Panc1 (cell line): ENCODE data around the gene DAPK2. TPM values are rescaled to one million over a fixed set of nuclear protein-coding genes. Genes with fewer than 3 reads are reported as not detected.

Experiments
- ATAC-seq: fragments of 200-7000 bp; cut with Tn5 transposase; 2 replicates; pipeline ENCODE4 v1.9.1; 2020; ENCODE audit warnings: mild to moderate bottlenecking, moderate library complexity
- BruUV-seq: library from RNA; stranded (reverse); fragments of 400-500 nt; replicated peaks from 2 replicates; lab custom pipeline; 2021; lab: Mats Ljungman, UMichigan
- CTCF ChIA-PET: fragments of 300-600 bp; sonication (Branson Sonifier 250); formaldehyde crosslinking; loops from one replicate; lab custom pipeline; 2022; ENCODE audit warnings: antibody characterized with exemption; lab: Charles Lee
- POLR2A ChIA-PET: fragments of 300-600 bp; sonication (Branson Sonifier 250); formaldehyde crosslinking; loops from one replicate; lab custom pipeline; 2022; ENCODE audit warnings: antibody characterized with exemption; lab: Charles Lee
- DNase-seq: peaks from one replicate; pipeline ENCODE4 v3.0.0-alpha.2; 2010; ENCODE audit warnings: low read depth, low spot score
- H3K27ac ChIP-seq: 2 replicates; pipeline ENCODE4 v1.5.1; 2011; ENCODE audit warnings: mild to moderate bottlenecking, low read length, inconsistent platforms
- H3K27me3 ChIP-seq: fragments of 200-500 bp; sonication (Bioruptor generic); 2 replicates; pipeline ENCODE4 v1.6.0; 2014; ENCODE audit warnings: low read length, inconsistent platforms; ENCODE audit not compliant: control insufficient read depth, insufficient read depth
- H3K36me3 ChIP-seq: fragments of 200-500 bp; sonication (Bioruptor generic); 2 replicates; pipeline ENCODE4 v1.5.1; 2014; ENCODE audit warnings: inconsistent platforms, mild to moderate bottlenecking, low read length, moderate library complexity; ENCODE audit not compliant: control insufficient read depth, insufficient read depth
- H3K4me1 ChIP-seq: 2 replicates; pipeline ENCODE4 v1.5.1; 2011; ENCODE audit warnings: inconsistent platforms, mild to moderate bottlenecking, low read length, moderate library complexity; ENCODE audit not compliant: control insufficient read depth, insufficient read depth
- H3K4me3 ChIP-seq, 2 experiments: 2 replicates each; pipeline ENCODE4 v1.5.1; 2011 to 2012; ENCODE audit warnings: low read depth in 2 of 2, low read length in 2 of 2, mild to moderate bottlenecking in 2 of 2, inconsistent platforms in 1 of 2, moderate library complexity in 1 of 2
- H3K9me3 ChIP-seq: fragments of 200-500 bp; sonication (Bioruptor generic); 2 replicates; pipeline ENCODE4 v1.5.1; 2014; ENCODE audit warnings: low read depth, mild to moderate bottlenecking, inconsistent platforms, low read length, moderate library complexity; ENCODE audit not compliant: control insufficient read depth, insufficient read depth
- CTCF ChIP-seq: fragments of 450-650 bp; IDR thresholded peaks from 2 replicates; pipeline ENCODE4 v1.5.1; 2017; ENCODE audit warnings: mild to moderate bottlenecking
- POLR2AphosphoS5 ChIP-seq: IDR thresholded peaks from 2 replicates; pipeline ENCODE4 v1.6.1; 2012; ENCODE audit warnings: mild to moderate bottlenecking, low read depth, low read length, moderate library complexity
- SIN3A ChIP-seq: IDR thresholded peaks from 2 replicates; pipeline ENCODE4 v1.6.1; 2012; ENCODE audit warnings: low read depth, mild to moderate bottlenecking, low read length, moderate library complexity, borderline replicate concordance; ENCODE audit not compliant: insufficient read depth
- TCF7L2 ChIP-seq: IDR thresholded peaks from 2 replicates; pipeline ENCODE4 v1.6.1; 2011; ENCODE audit warnings: mild to moderate bottlenecking, low read depth, low read length, inconsistent platforms
- in situ Hi-C: cut with HindIII; loops from 2 replicates; pipeline ENCODE4 v1.10.0; 2016; ENCODE audit warnings: low sequenced_read_pairs, low pct_unique_long_range_greater_than_20kb
- intact Hi-C: fragments of 100-400 bp; cut with micrococcal nuclease; formaldehyde crosslinking; loops from one replicate; pipeline ENCODE4 v1.10.0; 2022; ENCODE audit not compliant: unreplicated experiment
- total RNA-seq: library from RNA; stranded (reverse); gene quantifications from one replicate; pipeline ENCODE4 v1.2.1, GENCODE V29; 2021; ENCODE audit not compliant: unreplicated experiment
- TF ChIP-seq, protein P1 (sequence below), 2 experiments: IDR thresholded peaks; 2 replicates each; pipeline ENCODE4 v1.6.1; 2011 to 2012; ENCODE audit warnings: low read depth in 2 of 2, control low read depth in 1 of 2, low read length in 1 of 2, mild to moderate bottlenecking in 1 of 2, moderate library complexity in 1 of 2; ENCODE audit not compliant: insufficient read depth in 1 of 2

Gene DAPK2
- total RNA-seq, 1 experiment from 2014 or later = 10.2 TPM

DNA sequence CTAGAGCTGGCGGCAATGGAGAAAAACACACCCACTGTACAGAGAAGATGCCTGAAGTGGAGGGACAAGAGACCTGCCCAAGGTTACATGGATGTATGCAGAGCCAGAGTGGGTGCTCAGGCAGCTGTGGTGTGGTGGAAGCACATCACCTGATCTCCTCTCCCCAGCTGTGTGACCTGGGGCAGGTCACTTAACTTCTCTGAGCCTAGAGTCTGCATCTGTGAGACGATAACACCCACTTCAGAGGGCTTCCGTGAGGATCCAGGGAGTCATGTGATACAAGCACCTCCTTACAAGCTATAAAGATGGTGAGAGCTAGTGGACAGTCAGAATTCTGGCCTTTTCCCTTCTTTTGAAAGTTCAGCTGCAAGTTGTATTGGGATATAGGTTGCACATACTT, 157.5 kb downstream of the DAPK2 start:
- H3K27ac ChIP-seq = no peak overlapping the region
- no peaks in the 10 kb centered on the region for H3K36me3 ChIP-seq
- no TSS peak for BruUV-seq
- ATAC-seq = no peak
- in situ Hi-C loops = no loop called here
- DNase-seq = no peak
- ChIA-PET POLR2A (no interaction called here), CTCF (interaction anchor here (0.7 to 1.2 kb wide), 2 partner anchors 20 to 137 kb away, joined by 4 read pairs; no protein-coding TSS in a partner anchor)
- no peaks in the 10 kb centered on the region for H3K4me1 ChIP-seq
- TF ChIP-seq, protein P1, sequence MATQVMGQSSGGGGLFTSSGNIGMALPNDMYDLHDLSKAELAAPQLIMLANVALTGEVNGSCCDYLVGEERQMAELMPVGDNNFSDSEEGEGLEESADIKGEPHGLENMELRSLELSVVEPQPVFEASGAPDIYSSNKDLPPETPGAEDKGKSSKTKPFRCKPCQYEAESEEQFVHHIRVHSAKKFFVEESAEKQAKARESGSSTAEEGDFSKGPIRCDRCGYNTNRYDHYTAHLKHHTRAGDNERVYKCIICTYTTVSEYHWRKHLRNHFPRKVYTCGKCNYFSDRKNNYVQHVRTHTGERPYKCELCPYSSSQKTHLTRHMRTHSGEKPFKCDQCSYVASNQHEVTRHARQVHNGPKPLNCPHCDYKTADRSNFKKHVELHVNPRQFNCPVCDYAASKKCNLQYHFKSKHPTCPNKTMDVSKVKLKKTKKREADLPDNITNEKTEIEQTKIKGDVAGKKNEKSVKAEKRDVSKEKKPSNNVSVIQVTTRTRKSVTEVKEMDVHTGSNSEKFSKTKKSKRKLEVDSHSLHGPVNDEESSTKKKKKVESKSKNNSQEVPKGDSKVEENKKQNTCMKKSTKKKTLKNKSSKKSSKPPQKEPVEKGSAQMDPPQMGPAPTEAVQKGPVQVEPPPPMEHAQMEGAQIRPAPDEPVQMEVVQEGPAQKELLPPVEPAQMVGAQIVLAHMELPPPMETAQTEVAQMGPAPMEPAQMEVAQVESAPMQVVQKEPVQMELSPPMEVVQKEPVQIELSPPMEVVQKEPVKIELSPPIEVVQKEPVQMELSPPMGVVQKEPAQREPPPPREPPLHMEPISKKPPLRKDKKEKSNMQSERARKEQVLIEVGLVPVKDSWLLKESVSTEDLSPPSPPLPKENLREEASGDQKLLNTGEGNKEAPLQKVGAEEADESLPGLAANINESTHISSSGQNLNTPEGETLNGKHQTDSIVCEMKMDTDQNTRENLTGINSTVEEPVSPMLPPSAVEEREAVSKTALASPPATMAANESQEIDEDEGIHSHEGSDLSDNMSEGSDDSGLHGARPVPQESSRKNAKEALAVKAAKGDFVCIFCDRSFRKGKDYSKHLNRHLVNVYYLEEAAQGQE (IDR thresholded peaks at IDR 0.05; ENCODE audit: insufficient read depth in 1 of 2, low read depth in 2 of 2, low read length in 1 of 2) = no peak
- TF ChIP-seq SIN3A = no peak
- TF ChIP-seq CTCF = no peak
- no peak for TF ChIP-seq TCF7L2
- TF ChIP-seq POLR2AphosphoS5 = no peak
- intact Hi-C loops = no loop called here
- H3K4me3 ChIP-seq = no peak overlapping the region
- H3K9me3 ChIP-seq = no peaks in the 10 kb centered on the region
- no peaks in the 10 kb centered on the region for H3K27me3 ChIP-seq

DNA sequence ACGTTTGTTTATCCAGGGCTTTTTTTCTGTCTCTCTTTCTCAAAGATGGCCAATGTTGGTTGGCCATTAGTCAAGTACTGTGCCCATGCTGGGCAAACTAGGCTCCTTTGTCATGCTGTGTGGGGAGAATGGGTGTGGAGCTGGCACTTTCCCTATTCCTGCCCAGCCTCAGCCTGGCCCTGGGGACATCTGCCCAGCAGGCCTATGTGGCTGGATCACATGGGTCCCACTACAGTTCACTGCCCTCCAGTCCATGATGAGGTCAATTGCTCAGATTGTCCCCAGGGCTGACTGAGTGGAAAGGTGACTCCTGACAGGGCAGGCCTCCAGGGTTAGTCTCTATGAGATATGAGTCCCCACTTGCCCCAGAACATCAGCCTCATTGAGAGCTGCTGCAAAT, 158.1 kb downstream of the DAPK2 start:
- intact Hi-C loops = no loop called here

More for the DNA sequence above, 158.1 kb downstream of the DAPK2 start:
- in situ Hi-C loops = no loop called here
- no TSS peak for BruUV-seq
- ChIA-PET CTCF (interaction anchor here (1.2 kb wide), 1 partner anchor 136 kb away, joined by 4 read pairs; no protein-coding TSS in a partner anchor), POLR2A (no interaction called here)
- no peaks in the 10 kb centered on the region for H3K9me3 ChIP-seq
- no peaks in the 10 kb centered on the region for H3K27me3 ChIP-seq
- ATAC-seq = no peak
- TF ChIP-seq POLR2AphosphoS5 (no peak), CTCF (no peak), SIN3A (no peak), TCF7L2 (no peak)
- TF ChIP-seq, protein P1 (IDR thresholded peaks at IDR 0.05; ENCODE audit: insufficient read depth in 1 of 2, low read depth in 2 of 2, low read length in 1 of 2) = no peak
- DNase-seq = no peak
- H3K27ac ChIP-seq = no peak overlapping the region
- H3K36me3 ChIP-seq = no peaks in the 10 kb centered on the region
- H3K4me1 ChIP-seq = no peaks in the 10 kb centered on the region
- no peak overlapping the region for H3K4me3 ChIP-seq
